Activated CD4-positive, alpha-beta T cell treated with anti-CD3 and anti-CD28 coated beads, Interleukin-10, Interleukin-2, amounts not matched to agents 100 ng/mL and 50 ng/mL, durations not matched to agents 16 hours and 8 hours (primary cell): Measurements from ENCODE around the gene SRSF12.
"Not testable (repeated sequence)": the region's sequence is repeated elsewhere in the genome, so short reads cannot be mapped to it uniquely, and the experiment has no call there.

Source experiments
- DNase-seq: peaks from one replicate; pipeline ENCODE4 v3.0.0-alpha.2; 2020

Gene SRSF12

GRCh38 chr6:89069536-89070163, 48.2 kb downstream of the SRSF12 start:
- no peak for DNase-seq

GRCh38 chr6:89068695-89069094, 49.2 kb downstream of the SRSF12 start:
- no peak for DNase-seq

GRCh38 chr6:89067796-89068195, 50.1 kb downstream of the SRSF12 start:
- no peak for DNase-seq

- DNase-seq, result no peak
Measured at GRCh38 chr6:89066940-89067646, 50.8 kb downstream of the SRSF12 start.

- not testable (repeated sequence) for DNase-seq
Measured at GRCh38 chr6:89066121-89066520, 51.8 kb downstream of the SRSF12 start.

- not testable (repeated sequence) for DNase-seq
Measured at GRCh38 chr6:89064931-89065330, 52.9 kb downstream of the SRSF12 start.

- DNase-seq, result no peak
Measured at GRCh38 chr6:89063881-89064280, 54.0 kb downstream of the SRSF12 start.

GRCh38 chr6:89059227-89059626, 58.6 kb downstream of the SRSF12 start:
- no peak for DNase-seq

GRCh38 chr6:89058627-89059026, 59.2 kb downstream of the SRSF12 start:
- no peak for DNase-seq

- DNase-seq, result no peak
Measured at GRCh38 chr6:89057759-89058158, 60.1 kb downstream of the SRSF12 start.

- no peak for DNase-seq
Measured at GRCh38 chr6:89054208-89054607, 63.7 kb downstream of the SRSF12 start.

- DNase-seq, result peak; percentile 24
Measured at GRCh38 chr6:89051676-89052075, 66.2 kb downstream of the SRSF12 start.

GRCh38 chr6:89050697-89051096, 67.2 kb downstream of the SRSF12 start:
- no peak for DNase-seq

- DNase-seq, result no peak
Measured at GRCh38 chr6:89050155-89050554, 67.7 kb downstream of the SRSF12 start.

- no peak for DNase-seq
Measured at GRCh38 chr6:89048985-89049384, 68.9 kb downstream of the SRSF12 start.

- DNase-seq, result no peak
Measured at GRCh38 chr6:89048288-89048923, 69.5 kb downstream of the SRSF12 start.

- no peak for DNase-seq
Measured at GRCh38 chr6:89047473-89047872, 70.4 kb downstream of the SRSF12 start.
